ENCODE results near the gene TM7SF2.

GRCh38 chr11:65112546-65113360 lies 1.1 kb downstream of the TM7SF2 start:
- TF ChIP-seq CTCF (IDR thresholded peaks at IDR 0.05), result peak; percentile 90
- no peak for TF ChIP-seq EZH2 (IDR thresholded peaks at IDR 0.05; ENCODE audit: borderline replicate concordance, insufficient read depth, low read depth, low read length, poor library complexity, severe bottlenecking)
